ENCODE results near the gene UTP4.
"Not testable (repeated sequence)": the region's sequence is repeated elsewhere in the genome, so short reads cannot be mapped to it uniquely, and the experiment has no call there.

Gene UTP4

DNA sequence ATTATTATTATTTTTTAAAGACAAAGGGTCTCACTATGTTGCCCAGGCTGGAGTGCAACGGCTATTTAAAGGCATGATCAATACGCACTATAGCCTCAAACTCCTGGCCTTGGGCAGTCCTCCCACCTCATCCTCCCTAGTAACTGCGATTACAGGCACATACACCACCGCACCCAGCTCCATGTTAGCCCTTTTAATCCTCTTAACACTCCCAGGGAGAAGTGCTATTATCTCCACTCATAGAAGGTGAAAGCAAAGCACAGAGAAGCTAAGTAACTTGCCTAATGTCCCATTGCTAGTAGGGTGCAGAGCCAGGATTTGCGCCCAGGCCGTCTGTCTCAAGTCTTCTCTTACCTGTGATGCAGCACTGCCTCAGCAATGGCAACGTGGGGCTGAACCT is 22.0 kb upstream of the UTP4 start:
- no peak for DNase-seq (ENCODE audit: low read depth)

DNA sequence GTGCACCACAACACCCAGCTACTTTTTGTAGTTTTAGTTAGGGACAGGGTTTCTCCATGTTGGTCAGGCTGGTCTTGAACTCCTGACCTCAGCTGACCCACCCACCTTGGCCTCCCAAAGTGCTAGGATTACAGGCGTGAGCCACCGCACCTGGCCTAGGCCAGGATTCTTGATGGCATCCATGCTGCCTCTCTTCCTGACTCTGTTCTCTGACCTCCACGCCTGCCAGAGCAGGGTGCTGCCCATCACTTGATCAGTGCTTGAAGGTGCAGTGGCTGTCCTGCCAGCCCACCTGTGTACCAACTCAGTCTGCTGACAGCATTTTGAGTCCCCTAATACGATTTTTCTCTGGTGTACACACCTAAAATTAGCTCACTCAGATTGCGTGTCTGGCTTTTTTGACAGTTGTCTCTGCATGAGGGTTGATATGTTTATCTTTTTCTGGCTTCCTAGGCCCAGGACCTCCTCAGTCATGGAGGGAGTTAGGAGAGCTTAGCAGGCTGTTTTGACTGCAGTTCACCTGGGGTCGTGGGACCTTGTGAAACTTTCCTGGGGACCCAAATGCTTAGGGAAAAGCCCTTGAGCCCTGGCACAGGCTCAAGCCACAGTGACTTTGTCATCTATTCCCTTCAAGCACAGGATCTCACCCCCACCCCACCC is 21.1 kb upstream of the UTP4 start:
- DNase-seq (ENCODE audit: low read depth) = no peak

DNA sequence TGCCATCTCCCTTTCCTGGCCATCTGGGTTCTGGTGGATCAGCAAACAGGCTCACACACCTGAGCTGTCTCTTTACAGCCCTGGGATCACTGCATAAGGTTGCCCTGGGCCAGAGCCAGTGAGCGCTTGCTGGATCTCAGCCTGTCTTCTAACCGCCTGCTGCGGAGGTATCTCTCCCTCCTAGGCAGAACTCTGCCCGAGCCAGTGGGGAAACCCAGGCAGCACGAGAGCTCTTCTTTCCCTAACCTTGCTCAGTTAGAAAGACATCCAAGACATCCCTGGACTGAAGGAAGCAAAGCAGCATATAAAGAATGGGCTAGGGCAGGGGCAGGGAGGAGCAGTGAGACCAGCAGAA is 20.6 kb upstream of the UTP4 start:
- DNase-seq (ENCODE audit: low read depth) = no peak

DNA sequence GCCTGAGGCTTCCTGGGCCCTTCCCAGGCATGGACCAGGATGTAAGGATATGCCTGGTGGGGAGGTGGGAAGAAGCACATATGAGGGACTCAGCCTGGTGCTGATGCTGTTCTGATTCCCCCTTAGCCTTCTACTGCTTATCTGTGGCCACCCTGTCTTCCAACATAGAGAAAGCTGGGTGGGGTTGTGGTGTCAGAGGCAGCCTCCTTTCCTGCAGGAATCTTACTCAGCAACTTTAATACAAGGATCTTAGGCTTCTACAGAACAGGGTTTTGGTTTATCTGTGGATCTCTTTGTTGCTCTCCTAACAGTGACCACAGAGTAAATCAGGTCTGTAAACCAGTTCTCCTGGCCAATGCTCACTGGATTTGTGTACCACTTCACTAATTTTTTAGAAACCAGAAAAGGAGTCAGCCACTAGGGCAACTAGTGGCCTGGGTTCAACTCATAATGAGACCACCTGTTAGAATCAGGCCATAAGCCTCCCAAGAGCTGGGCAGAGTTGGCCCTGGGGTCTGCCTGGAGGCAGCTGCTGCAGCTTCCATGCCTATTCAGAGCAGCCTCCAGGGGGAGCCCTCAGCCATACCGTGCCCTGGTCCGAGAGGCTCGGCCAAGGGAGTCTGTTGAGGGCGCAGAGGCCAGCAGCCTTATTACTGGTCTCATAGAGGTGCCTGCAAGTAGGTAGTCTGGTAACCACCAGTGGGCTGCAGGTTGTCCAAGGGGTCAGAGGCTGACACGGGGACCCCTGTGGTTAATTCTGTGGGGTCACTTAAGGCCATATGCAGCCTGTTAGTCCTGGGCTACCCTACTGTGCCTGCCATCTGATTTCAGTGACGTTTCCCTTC is 19.9 kb upstream of the UTP4 start:
- DNase-seq (ENCODE audit: low read depth) = peak; percentile 31

DNA sequence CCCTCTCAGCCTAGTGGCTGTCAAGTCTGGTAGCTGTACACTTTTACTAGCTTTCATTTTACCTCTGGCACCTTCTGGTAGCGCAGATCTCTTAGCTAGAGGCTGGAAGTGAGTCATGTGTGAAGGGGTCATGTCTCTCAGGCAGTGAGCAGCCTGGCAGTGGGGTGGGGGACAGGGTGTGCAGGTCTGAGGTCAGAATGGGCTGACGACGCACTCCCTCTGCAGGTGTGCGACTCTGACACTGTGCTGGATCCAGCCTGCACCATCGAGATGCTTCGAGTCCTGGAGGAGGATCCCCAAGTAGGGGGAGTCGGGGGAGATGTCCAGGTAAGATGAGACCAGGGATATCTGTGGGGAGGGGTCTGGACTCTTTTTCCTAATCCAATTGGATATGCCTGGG is 19.2 kb upstream of the UTP4 start:
- DNase-seq (ENCODE audit: low read depth) = no peak

DNA sequence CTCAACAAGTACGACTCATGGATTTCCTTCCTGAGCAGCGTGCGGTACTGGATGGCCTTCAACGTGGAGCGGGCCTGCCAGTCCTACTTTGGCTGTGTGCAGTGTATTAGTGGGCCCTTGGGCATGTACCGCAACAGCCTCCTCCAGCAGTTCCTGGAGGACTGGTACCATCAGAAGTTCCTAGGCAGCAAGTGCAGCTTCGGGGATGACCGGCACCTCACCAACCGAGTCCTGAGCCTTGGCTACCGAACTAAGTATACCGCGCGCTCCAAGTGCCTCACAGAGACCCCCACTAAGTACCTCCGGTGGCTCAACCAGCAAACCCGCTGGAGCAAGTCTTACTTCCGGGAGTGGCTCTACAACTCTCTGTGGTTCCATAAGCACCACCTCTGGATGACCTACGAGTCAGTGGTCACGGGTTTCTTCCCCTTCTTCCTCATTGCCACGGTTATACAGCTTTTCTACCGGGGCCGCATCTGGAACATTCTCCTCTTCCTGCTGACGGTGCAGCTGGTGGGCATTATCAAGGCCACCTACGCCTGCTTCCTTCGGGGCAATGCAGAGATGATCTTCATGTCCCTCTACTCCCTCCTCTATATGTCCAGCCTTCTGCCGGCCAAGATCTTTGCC is 18.0 kb upstream of the UTP4 start:
- DNase-seq (ENCODE audit: low read depth) = no peak

DNA sequence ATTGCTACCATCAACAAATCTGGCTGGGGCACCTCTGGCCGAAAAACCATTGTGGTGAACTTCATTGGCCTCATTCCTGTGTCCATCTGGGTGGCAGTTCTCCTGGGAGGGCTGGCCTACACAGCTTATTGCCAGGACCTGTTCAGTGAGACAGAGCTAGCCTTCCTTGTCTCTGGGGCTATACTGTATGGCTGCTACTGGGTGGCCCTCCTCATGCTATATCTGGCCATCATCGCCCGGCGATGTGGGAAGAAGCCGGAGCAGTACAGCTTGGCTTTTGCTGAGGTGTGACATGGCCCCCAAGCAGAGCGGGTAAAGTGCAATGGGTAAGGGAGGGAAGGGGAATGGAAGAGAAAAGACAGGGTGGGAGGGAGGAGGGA is 17.5 kb upstream of the UTP4 start:
- no peak for DNase-seq (ENCODE audit: low read depth)

DNA sequence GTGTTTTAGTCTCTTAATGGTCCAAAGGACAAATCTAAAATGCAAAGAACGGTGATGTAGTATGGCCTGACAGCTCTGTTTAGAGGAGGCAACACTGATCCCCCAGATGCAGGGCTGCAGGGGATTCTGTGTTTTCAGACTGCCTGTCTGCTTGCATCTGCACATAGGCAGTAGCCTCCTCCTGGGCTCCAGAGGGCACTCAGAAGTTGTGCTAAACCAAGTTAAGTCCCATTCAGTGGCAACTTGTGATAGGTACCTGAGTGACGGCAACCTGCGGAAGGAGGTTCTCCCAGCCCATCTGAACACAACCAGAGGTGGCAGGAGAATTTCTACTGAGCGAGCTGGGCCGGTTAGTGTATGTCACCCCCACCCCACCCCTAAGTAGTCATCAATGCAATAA is 17.1 kb upstream of the UTP4 start:
- no peak for DNase-seq (ENCODE audit: low read depth)

- DNase-seq (ENCODE audit: low read depth) = no peak
Observed at GRCh38 chr16:69115837-69116236, 16.6 kb upstream of the UTP4 start.

GRCh38 chr16:69116256-69116875 is 16.1 kb upstream of the UTP4 start:
- no peak for DNase-seq (ENCODE audit: low read depth)

- no peak for DNase-seq (ENCODE audit: low read depth)
Observed at GRCh38 chr16:69116906-69117305, 15.5 kb upstream of the UTP4 start.

GRCh38 chr16:69118468-69118867 is 14.0 kb upstream of the UTP4 start:
- no peak for DNase-seq (ENCODE audit: low read depth)

DNA sequence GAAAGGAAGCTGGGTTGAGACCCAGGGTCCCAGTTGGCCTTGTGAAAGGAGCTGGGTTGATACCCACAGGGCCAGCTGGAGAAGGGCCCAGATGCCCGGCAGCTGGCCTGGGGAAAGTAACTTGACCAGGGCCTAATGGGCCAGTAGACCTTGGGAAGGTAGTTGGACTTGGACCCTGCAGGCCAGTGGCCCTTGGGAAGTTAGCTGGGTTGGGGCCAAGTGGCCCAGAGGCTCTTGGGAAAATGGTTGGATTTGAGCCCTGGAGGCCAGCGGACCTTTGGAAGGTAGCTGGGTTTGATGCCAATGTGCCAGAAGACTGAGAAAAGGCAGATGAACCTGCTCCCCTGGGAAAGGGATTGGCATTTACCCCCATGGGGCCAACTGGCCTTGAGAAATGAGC is 13.5 kb upstream of the UTP4 start:
- DNase-seq (ENCODE audit: low read depth) = no peak

- no peak for DNase-seq (ENCODE audit: low read depth)
Observed at GRCh38 chr16:69119536-69119935, 12.9 kb upstream of the UTP4 start.

- DNase-seq (ENCODE audit: low read depth) = no peak
Observed at GRCh38 chr16:69120096-69120664, 12.3 kb upstream of the UTP4 start.

GRCh38 chr16:69123910-69124309 is 8.5 kb upstream of the UTP4 start:
- DNase-seq (ENCODE audit: low read depth) = peak; percentile 56

DNA sequence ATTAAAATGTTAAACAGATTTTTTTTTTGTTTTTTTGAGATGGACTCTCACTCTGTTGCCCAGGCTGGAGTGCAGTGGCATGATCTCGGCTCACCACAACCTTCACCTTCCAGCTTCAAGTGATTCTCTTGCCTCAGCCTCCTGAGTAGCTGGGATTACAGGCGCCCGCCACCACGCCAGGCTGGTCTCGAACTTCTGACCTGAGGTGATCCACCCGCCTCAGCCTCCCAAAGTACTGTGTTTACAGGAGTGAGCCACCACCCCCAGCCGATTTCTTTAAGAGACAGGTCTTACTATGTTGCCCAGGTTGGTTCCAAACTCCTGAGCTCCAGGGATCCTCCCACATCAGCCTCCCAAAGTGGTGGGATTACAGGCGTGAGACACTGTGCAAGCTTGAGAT is 8.0 kb upstream of the UTP4 start:
- not testable (repeated sequence) for DNase-seq (ENCODE audit: low read depth)

DNA sequence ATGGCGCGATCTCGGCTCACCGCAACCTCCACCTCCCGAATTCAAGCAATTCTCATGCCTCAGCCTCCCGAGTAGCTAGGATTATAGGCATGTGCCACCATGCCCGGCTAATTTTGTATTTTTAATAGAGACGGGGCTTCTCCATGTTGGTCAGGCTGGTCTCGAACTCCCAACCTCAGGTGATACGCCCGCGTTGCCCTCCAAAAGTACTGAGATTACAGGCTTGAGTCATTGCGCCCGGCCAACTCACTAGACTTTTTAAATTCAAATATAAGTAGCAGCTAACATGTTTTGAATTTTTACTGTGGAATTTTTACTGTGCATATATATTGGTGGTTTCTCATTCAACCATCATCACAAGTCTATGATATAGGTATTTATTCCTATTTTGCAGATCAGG is 7.5 kb upstream of the UTP4 start:
- DNase-seq (ENCODE audit: low read depth) = not testable (repeated sequence)

- no peak for DNase-seq (ENCODE audit: low read depth)
Observed at GRCh38 chr16:69126221-69126620, 6.2 kb upstream of the UTP4 start.

GRCh38 chr16:69126801-69127200 is 5.6 kb upstream of the UTP4 start:
- not testable (repeated sequence) for DNase-seq (ENCODE audit: low read depth)

DNA sequence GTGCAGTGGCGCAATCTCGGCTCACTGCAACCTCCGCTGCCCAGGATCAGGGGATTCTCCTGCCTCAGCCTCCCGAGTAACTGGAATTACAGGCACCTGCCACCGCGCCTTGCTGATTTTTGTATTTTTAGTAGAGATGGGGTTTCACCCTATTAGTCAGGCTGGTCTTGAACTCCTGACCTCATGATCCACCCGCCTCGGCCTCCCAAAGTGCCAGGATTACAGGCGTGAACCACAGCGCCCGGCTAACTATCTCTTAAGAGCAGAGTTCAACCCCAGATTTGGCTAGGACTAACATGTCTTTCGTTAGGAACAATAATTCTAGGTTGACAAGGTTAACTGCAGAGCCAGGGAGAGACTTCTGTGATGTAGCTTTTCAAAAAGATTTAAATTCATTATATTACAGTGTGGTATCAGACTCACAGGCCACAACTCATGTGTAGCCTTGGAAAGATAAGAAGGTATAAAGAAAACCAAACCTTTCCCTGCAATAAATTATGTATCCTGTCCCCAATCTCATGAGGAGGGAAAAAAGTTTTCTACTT is 4.4 kb upstream of the UTP4 start:
- no peak for DNase-seq (ENCODE audit: low read depth)

- DNase-seq (ENCODE audit: low read depth) = no peak
Observed at GRCh38 chr16:69130461-69130860, 2.0 kb upstream of the UTP4 start.

Measured in activated T-cell treated with anti-CD3 and anti-CD28 coated beads for 24 hours (primary cell).